Suprapubic skin (tissue), 4 donors: ENCODE measurements around the gene FAM47B. TPM values are rescaled to one million over a fixed set of nuclear protein-coding genes. Genes with fewer than 3 reads are reported as not detected.

Experiments used
- DNase-seq, 2 donors: peaks; one replicate each; pipeline ENCODE4 v3.0.0-alpha.2; 2019; ENCODE audit warnings: low spot score in 2 of 2
- H3K27ac ChIP-seq: fragments of 200-600 bp; sonication (generic); one replicate; pipeline ENCODE4 v1.5.1; 2019
- H3K27me3 ChIP-seq: fragments of 200-600 bp; sonication (generic); one replicate; pipeline ENCODE4 v1.5.1; 2019
- H3K36me3 ChIP-seq: fragments of 200-600 bp; sonication (generic); one replicate; pipeline ENCODE4 v1.5.1; 2019
- H3K4me1 ChIP-seq: fragments of 200-600 bp; sonication (generic); one replicate; pipeline ENCODE4 v1.5.1; 2019
- H3K4me3 ChIP-seq: fragments of 200-600 bp; sonication (generic); one replicate; pipeline ENCODE4 v1.5.1; 2019; ENCODE audit warnings: mild to moderate bottlenecking
- H3K9me3 ChIP-seq: fragments of 200-600 bp; sonication (generic); one replicate; pipeline ENCODE4 v1.5.1; 2019
- CTCF ChIP-seq, 2 donors: fragments of 200-600 bp in 1 of 2; fragments of 450-650 bp in 1 of 2; sonication (generic) in 1 of 2; IDR thresholded peaks; one replicate each; pipeline ENCODE4 v1.5.1; 2016 to 2019; ENCODE audit warnings: antibody characterized with exemption in 2 of 2, mild to moderate bottlenecking in 1 of 2, moderate library complexity in 1 of 2
- EP300 ChIP-seq: sonication (generic); formaldehyde crosslinking; IDR thresholded peaks from one replicate; pipeline ENCODE4 v1.6.1; 2017; ENCODE audit warnings: antibody characterized with exemption
- POLR2A ChIP-seq, 2 donors: fragments of 450-650 bp; IDR thresholded peaks; one replicate each; pipeline ENCODE4 v1.6.1; 2017; ENCODE audit warnings: antibody characterized with exemption in 2 of 2, mild to moderate bottlenecking in 2 of 2, moderate library complexity in 2 of 2
- POLR2AphosphoS5 ChIP-seq, 3 donors: sonication (generic); formaldehyde crosslinking; IDR thresholded peaks; one replicate each; pipeline ENCODE4 v1.6.1; 2017; ENCODE audit warnings: antibody characterized with exemption in 3 of 3
- WGBS: methylation state at CpG from one replicate; pipeline ENCODE4 v1.1.5; 2018; 5-methylcytosine and 5-hydroxymethylcytosine counted together
- total RNA-seq, 4 donors: library from RNA; depleted of rRNA; stranded (reverse); fragments of >200 nt; gene quantifications; one replicate each; pipeline ENCODE4 v1.1.0, GENCODE V29; 2016

The FAM47B gene
- not detected for total RNA-seq

DNA sequence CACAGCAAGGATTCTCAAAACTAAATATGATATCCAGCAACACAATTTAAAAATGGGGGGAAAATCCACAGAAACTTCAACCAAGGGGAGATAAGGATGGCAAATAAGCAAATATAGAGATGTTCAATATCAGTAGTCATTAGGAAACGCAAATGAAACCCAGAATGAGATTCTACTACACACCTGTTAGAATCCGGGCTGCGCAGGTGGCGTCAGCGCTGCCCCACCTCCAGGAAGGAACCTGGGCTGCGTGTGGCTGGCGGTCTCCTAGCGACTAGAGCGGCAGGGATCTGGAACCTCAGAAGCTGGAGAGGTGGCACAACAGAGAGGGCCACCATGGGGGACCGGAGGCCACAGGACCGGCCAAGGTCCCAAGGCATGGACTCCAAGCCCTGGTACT lies at the start of gene FAM47B:
FAM47B (plus strand) TSS at position 301 of the 400 bp plus-strand sequence; CDS start at position 337, 36 bp downstream.
- no peaks in the 10 kb centered on the region for H3K36me3 ChIP-seq
- H3K27ac ChIP-seq: no peak within 1 kb of the TSS
- H3K4me1 ChIP-seq: no peaks in the 10 kb centered on the region
- H3K4me3 ChIP-seq: no peak within 1 kb of the TSS
- no peaks in the 10 kb centered on the region for H3K9me3 ChIP-seq
- no peak for TF ChIP-seq POLR2AphosphoS5 (IDR thresholded peaks at IDR 0.05)
- TF ChIP-seq CTCF (IDR thresholded peaks at IDR 0.05): no peak
- TF ChIP-seq POLR2A (IDR thresholded peaks at IDR 0.05): no peak
- TF ChIP-seq EP300: no peak
- peak in 1 of 2 donors; percentile 41 for DNase-seq
- no peaks in the 10 kb centered on the region for H3K27me3 ChIP-seq
- WGBS: 82% methylated on average over 11 of the region's 11 CpGs

GRCh38 chrX:34893741-34894140 lies 48.9 kb upstream of the FAM47B start:
- Histone ChIP-seq H3K36me3 (no peaks in the 10 kb centered on the region), H3K27me3 (no peaks in the 10 kb centered on the region), H3K9me3 (no peaks in the 10 kb centered on the region), H3K4me1 (no peaks in the 10 kb centered on the region), H3K4me3 (no peak overlapping the region), H3K27ac (no peak overlapping the region)
- WGBS: 76% methylated on average over 1 of the region's 1 CpG
- no peak for DNase-seq
- TF ChIP-seq POLR2AphosphoS5 (IDR thresholded peaks at IDR 0.05) (no peak), CTCF (IDR thresholded peaks at IDR 0.05) (no peak)

DNA sequence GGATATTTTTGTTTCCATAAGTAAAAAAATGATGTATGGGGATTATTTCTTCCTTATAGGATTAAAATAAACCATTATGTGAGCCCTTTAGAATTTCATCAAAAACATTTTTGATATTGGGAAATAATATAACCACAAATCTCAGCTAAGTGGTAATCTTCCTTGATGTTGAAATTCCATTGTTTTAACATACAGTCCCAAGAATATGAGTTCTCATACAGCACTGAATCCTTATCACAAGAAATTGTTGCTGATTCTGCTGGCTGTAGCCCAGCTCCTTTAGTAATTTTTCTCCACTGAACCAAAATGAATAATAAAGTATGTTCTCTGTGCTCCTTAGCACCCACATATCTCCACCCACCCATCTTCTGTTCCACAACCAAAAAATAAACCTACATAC lies 41.9 kb upstream of the FAM47B start:
- H3K4me1 ChIP-seq: no peaks in the 10 kb centered on the region
- no peak overlapping the region for H3K27ac ChIP-seq
- H3K9me3 ChIP-seq: no peaks in the 10 kb centered on the region
- H3K27me3 ChIP-seq: no peaks in the 10 kb centered on the region
- H3K36me3 ChIP-seq: no peaks in the 10 kb centered on the region
- H3K4me3 ChIP-seq: no peak overlapping the region
- no peak for DNase-seq
- no peak for TF ChIP-seq CTCF (IDR thresholded peaks at IDR 0.05)
- no peak for TF ChIP-seq POLR2AphosphoS5 (IDR thresholded peaks at IDR 0.05)
- no peak for TF ChIP-seq POLR2A (IDR thresholded peaks at IDR 0.05)
- TF ChIP-seq EP300: no peak

- no peaks in the 10 kb centered on the region for H3K36me3 ChIP-seq
- WGBS: 47% methylated on average over 2 of the region's 2 CpGs
- H3K9me3 ChIP-seq: no peaks in the 10 kb centered on the region
- no peaks in the 10 kb centered on the region for H3K27me3 ChIP-seq
- H3K27ac ChIP-seq: no peak overlapping the region
- H3K4me1 ChIP-seq: no peaks in the 10 kb centered on the region
- no peak overlapping the region for H3K4me3 ChIP-seq
- no peak for DNase-seq
- TF ChIP-seq POLR2A (IDR thresholded peaks at IDR 0.05) (no peak), POLR2AphosphoS5 (IDR thresholded peaks at IDR 0.05) (no peak), CTCF (IDR thresholded peaks at IDR 0.05) (no peak), EP300 (no peak)
These were observed 40.8 kb upstream of the FAM47B start for GRCh38 chrX:34901761-34902160.

GRCh38 chrX:34903316-34903715 lies 39.3 kb upstream of the FAM47B start:
- TF ChIP-seq CTCF (IDR thresholded peaks at IDR 0.05) (no peak), EP300 (no peak), POLR2AphosphoS5 (IDR thresholded peaks at IDR 0.05) (no peak), POLR2A (IDR thresholded peaks at IDR 0.05) (no peak)
- no peak for DNase-seq
- Histone ChIP-seq H3K36me3 (no peaks in the 10 kb centered on the region), H3K9me3 (no peaks in the 10 kb centered on the region), H3K27ac (no peak overlapping the region), H3K27me3 (no peaks in the 10 kb centered on the region), H3K4me1 (no peaks in the 10 kb centered on the region), H3K4me3 (no peak overlapping the region)
- 62% methylated on average over 2 of the region's 2 CpGs for WGBS
